GM12878 (cell line): ENCODE data around the gene SCRT2. TPM values are rescaled to one million over a fixed set of nuclear protein-coding genes. Genes with fewer than 3 reads are reported as not detected.

Source experiments
- ATAC-seq: fragments of 200-7000 bp; cut with Tn5 transposase; 3 replicates; pipeline ENCODE4 v1.9.1; 2020; ENCODE audit warnings: mild to moderate bottlenecking, moderate library complexity
- BruUV-seq: library from RNA; stranded (reverse); fragments of 400-500 nt; replicated peaks from 2 replicates; lab custom pipeline; 2021; lab: Mats Ljungman, UMichigan
- CTCF ChIA-PET: fragments of 300-600 bp; sonication (Branson Sonifier 250); formaldehyde crosslinking; extraction: SDS; loops from one replicate; lab custom pipeline; 2021; ENCODE audit warnings: inconsistent platforms; lab: Yijun Ruan, JAX
- POLR2A ChIA-PET: fragments of 350-600 bp; formaldehyde crosslinking; extraction: SDS; loops from one replicate; lab custom pipeline; 2021; ENCODE audit warnings: inconsistent platforms; lab: Charles Lee
- RAD21 ChIA-PET: fragments of 300-600 bp; sonication (Branson Sonifier 250); formaldehyde crosslinking; loops from one replicate; lab custom pipeline; 2023; ENCODE audit warnings: antibody characterized with exemption; ENCODE audit not compliant: unreplicated experiment; lab: Charles Lee
- SMC1A ChIA-PET: fragments of 300-600 bp; sonication (Branson Sonifier 250); formaldehyde crosslinking; loops from one replicate; lab custom pipeline; 2023; ENCODE audit not compliant: unreplicated experiment, uncharacterized antibody; lab: Charles Lee
- DNase-seq: peaks from one replicate; pipeline ENCODE4 v3.0.0-alpha.2; 2011; ENCODE audit warnings: low read depth, low spot score
- FAIRE-seq: peaks from 3 replicates; lab custom pipeline; 2011; peaks lifted over from hg19 to GRCh38; lab: Jason Lieb, UNC
- H2AFZ ChIP-seq: 2 replicates; pipeline ENCODE4 v1.6.0; 2011; ENCODE audit warnings: low read depth, low read length, control low read depth; ENCODE audit not compliant: control insufficient read depth
- H3K27ac ChIP-seq: 2 replicates; pipeline ENCODE4 v1.5.1; 2011; ENCODE audit warnings: control low read depth; ENCODE audit not compliant: control insufficient read depth, insufficient read depth
- H3K27me3 ChIP-seq, 2 experiments: replicated peaks in 1 of 2; 2 replicates each; pipeline versions ENCODE4 v1.6.0 to v1.6.1; 2011; ENCODE audit warnings: low read length in 1 of 2; ENCODE audit not compliant: control insufficient read depth in 2 of 2, insufficient read depth in 2 of 2
- H3K36me3 ChIP-seq, 2 experiments: 2 replicates each; pipeline ENCODE4 v1.5.1; 2011; ENCODE audit warnings: low read length in 1 of 2; ENCODE audit not compliant: control insufficient read depth in 2 of 2, insufficient read depth in 2 of 2
- H3K4me1 ChIP-seq: 2 replicates; pipeline ENCODE4 v1.6.1; 2011; ENCODE audit warnings: mild to moderate bottlenecking, low read length, moderate library complexity, mixed read lengths; ENCODE audit not compliant: control insufficient read depth, insufficient read depth
- H3K4me2 ChIP-seq: 2 replicates; pipeline ENCODE4 v1.6.0; 2011; ENCODE audit warnings: control low read depth; ENCODE audit not compliant: control insufficient read depth, insufficient read depth
- H3K4me3 ChIP-seq: fragments of 200-600 bp; sonication (generic); 2 replicates; pipeline ENCODE4 v1.5.1; 2016
- H3K79me2 ChIP-seq: 2 replicates; pipeline ENCODE4 v1.6.0; 2011; ENCODE audit warnings: low read length; ENCODE audit not compliant: control insufficient read depth, insufficient read depth
- H3K9ac ChIP-seq: 2 replicates; pipeline ENCODE4 v1.8.0; 2011; ENCODE audit warnings: low read length, control low read depth, mixed read lengths; ENCODE audit not compliant: control insufficient read depth, insufficient read depth
- H3K9me3 ChIP-seq: replicated peaks from 3 replicates; pipeline ENCODE4 v1.5.1; 2011; ENCODE audit warnings: mild to moderate bottlenecking, low read length; ENCODE audit not compliant: control insufficient read depth, insufficient read depth
- H4K20me1 ChIP-seq: 2 replicates; pipeline ENCODE4 v1.6.0; 2011; ENCODE audit not compliant: control insufficient read depth, insufficient read depth
- IRF4 ChIP-seq: IDR thresholded peaks from 2 replicates; pipeline ENCODE4 v1.6.1; 2011; ENCODE audit warnings: low read depth, low read length
- KLF5 ChIP-seq: fragments of 450-650 bp; IDR thresholded peaks from 2 replicates; pipeline ENCODE4 v1.6.1; 2014; ENCODE audit warnings: mild to moderate bottlenecking; ENCODE audit not compliant: partially characterized antibody
- WGBS: methylation state at CpG from one replicate; pipeline ENCODE4 v1.1.6; 2016; ENCODE audit warnings: low lambda C conversion rate; ENCODE audit not compliant: insufficient replicate concordance, insufficient coverage; ENCODE audit errors: missing lambda C conversion rate; 5-methylcytosine and 5-hydroxymethylcytosine counted together
- in situ Hi-C: fragments of 300-500 bp; cut with MboI; formaldehyde crosslinking; loops from 9 replicates; pipeline ENCODE4 v1.14.3; 2018; ENCODE audit warnings: mixed read lengths
- intact Hi-C: fragments of 100-400 bp; cut with micrococcal nuclease; formaldehyde crosslinking; loops from one replicate; pipeline ENCODE4 v1.14.2; 2022; ENCODE audit not compliant: unreplicated experiment
- polyA plus RNA-seq, 11 experiments: library from polyadenylated mRNA; depleted of rRNA in 4 of 11; unstranded in 6 of 11; stranded (reverse) in 5 of 11; fragments of >200 nt; fragmentation: Nextera tagmentation in 4 of 11; fragmentation: Illumina TruSeq in 1 of 11; extraction: Ambion mirVana in 4 of 11; extraction: Trizol in 1 of 11; gene quantifications; 1 replicate in 1 of 11; 2 replicates in 10 of 11; pipeline versions ENCODE4 v1.2.1 to v1.2.3, GENCODE V29; 2011 to 2016; ENCODE audit warnings: inconsistent platforms in 2 of 11, missing spikeins in 2 of 11, low read depth in 1 of 11
- total RNA-seq, 4 experiments: library from RNA; depleted of rRNA in 3 of 4; stranded (reverse); fragments of >200 nt in 3 of 4; fragmentation: Illumina TruSeq in 1 of 4; extraction: Trizol in 1 of 4; gene quantifications; 2 replicates each; pipeline versions ENCODE4 v1.2.1 to v1.2.3, GENCODE V29; 2013 to 2021
- TF ChIP-seq, protein P1 (sequence below): fragments of 450-650 bp; IDR thresholded peaks from 2 replicates; pipeline ENCODE4 v1.6.1; 2018; ENCODE audit warnings: borderline replicate concordance, mild to moderate bottlenecking; ENCODE audit not compliant: partially characterized antibody

The SCRT2 gene
- total and polyA plus RNA-seq, 10 of the 15 experiments (the other 5 are each of a cell fraction or from before 2014, with no cell fraction given) = not detected

DNA sequence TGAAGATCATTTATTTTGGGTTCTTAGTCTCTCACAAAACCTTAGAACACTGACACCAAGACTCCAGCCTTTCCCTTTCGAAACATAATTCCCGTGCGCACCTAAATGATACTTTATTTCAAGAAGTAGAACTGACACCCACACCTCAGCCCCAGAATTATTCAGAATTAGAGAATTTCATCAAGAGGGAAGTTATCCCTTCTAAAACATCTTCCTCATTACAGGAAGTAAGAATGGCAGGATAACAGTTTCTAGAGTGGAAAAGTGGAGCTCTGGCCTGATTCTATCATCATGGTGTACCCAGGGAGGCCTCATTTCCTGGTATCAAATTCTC, 21.2 kb downstream of the SCRT2 start:
- no peak for DNase-seq
- intact Hi-C loops (loop anchor here (5.0 kb wide), 2 partner anchors 77 to 83 kb away; no protein-coding TSS in a partner anchor), in situ Hi-C loops (no loop called here)
- Histone ChIP-seq H3K36me3 (no peaks in the 10 kb centered on the region), H3K79me2 (peaks cover 14% of the 10 kb centered on the region), H3K4me1 (peaks cover 6% of the 10 kb centered on the region; the same call in 1 of the 2 replicates), H3K9me3 (no peaks in the 10 kb centered on the region), H2AFZ (no peak overlapping the region), H4K20me1 (no peaks in the 10 kb centered on the region), H3K4me3 (no peak overlapping the region), H3K27ac (no peak overlapping the region), H3K9ac (no peak overlapping the region)
- ChIA-PET SMC1A (no interaction called here), POLR2A (interaction anchor here (0.6 kb wide), 1 partner anchor 22 kb away, joined by 3 read pairs; no protein-coding TSS in a partner anchor)
- no peak for ATAC-seq
- FAIRE-seq = no peak
- no peak for TF ChIP-seq KLF5
- TF ChIP-seq, protein P1, sequence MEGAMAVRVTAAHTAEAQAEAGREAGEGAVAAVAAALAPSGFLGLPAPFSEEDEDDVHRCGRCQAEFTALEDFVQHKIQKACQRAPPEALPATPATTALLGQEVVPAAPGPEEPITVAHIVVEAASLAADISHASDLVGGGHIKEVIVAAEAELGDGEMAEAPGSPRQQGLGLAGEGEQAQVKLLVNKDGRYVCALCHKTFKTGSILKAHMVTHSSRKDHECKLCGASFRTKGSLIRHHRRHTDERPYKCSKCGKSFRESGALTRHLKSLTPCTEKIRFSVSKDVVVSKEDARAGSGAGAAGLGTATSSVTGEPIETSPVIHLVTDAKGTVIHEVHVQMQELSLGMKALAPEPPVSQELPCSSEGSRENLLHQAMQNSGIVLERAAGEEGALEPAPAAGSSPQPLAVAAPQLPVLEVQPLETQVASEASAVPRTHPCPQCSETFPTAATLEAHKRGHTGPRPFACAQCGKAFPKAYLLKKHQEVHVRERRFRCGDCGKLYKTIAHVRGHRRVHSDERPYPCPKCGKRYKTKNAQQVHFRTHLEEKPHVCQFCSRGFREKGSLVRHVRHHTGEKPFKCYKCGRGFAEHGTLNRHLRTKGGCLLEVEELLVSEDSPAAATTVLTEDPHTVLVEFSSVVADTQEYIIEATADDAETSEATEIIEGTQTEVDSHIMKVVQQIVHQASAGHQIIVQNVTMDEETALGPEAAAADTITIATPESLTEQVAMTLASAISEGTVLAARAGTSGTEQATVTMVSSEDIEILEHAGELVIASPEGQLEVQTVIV = no peak
- TF ChIP-seq IRF4 = no peak
- TF ChIP-seq, all 136 proteins: peak for 0
- 96% methylated on average over 3 of the region's 3 CpGs for WGBS
- RAD21 ChIA-PET = interaction anchor here (0.6 kb wide), 1 partner anchor 300 kb away, joined by 3 read pairs; no protein-coding TSS in a partner anchor
- Histone ChIP-seq H3K27me3 (peaks cover 0 to 1% of the 10 kb centered on the region in 2 experiments; a peak in 1 of 4 replicates), H3K4me2 (no peak overlapping the region)
- CTCF ChIA-PET = interaction anchor here (2.7 kb wide), 1 partner anchor 12 kb away, joined by 9 read pairs; no protein-coding TSS in a partner anchor
- no TSS peak for BruUV-seq
